GM19395 (cell line): ENCODE results near the gene AGMAT.

Experiments
- ATAC-seq: cut with Tn5 transposase; IDR thresholded peaks from one replicate; pipeline ENCODE4 v1.9.1; 2021; ENCODE audit warnings: mild to moderate bottlenecking, moderate library complexity; ENCODE audit not compliant: unreplicated experiment

The AGMAT gene

GRCh38 chr1:15570861-15571260, 14.0 kb downstream of the AGMAT start:
- ATAC-seq = no peak

- no peak for ATAC-seq
Measured at GRCh38 chr1:15568387-15569073, 16.3 kb downstream of the AGMAT start.

- no peak for ATAC-seq
Measured at GRCh38 chr1:15559189-15559810, 25.6 kb downstream of the AGMAT start.

- no peak for ATAC-seq
Measured at GRCh38 chr1:15558516-15558915, 26.3 kb downstream of the AGMAT start.

- no peak for ATAC-seq
Measured at GRCh38 chr1:15557594-15557993, 27.3 kb downstream of the AGMAT start.

GRCh38 chr1:15557008-15557407, 27.8 kb downstream of the AGMAT start:
- ATAC-seq = no peak

- ATAC-seq = no peak
Measured at GRCh38 chr1:15550573-15550972, 34.3 kb downstream of the AGMAT start.

GRCh38 chr1:15546641-15547040, 38.2 kb downstream of the AGMAT start:
- no peak for ATAC-seq

GRCh38 chr1:15543589-15544568, 41.0 kb downstream of the AGMAT start:
- ATAC-seq = no peak

GRCh38 chr1:15543251-15543588, 41.6 kb downstream of the AGMAT start:
- no peak for ATAC-seq

- no peak for ATAC-seq
Measured at GRCh38 chr1:15542388-15543250, 42.2 kb downstream of the AGMAT start.

GRCh38 chr1:15541231-15541792, 43.5 kb downstream of the AGMAT start:
- ATAC-seq = no peak

GRCh38 chr1:15540186-15540585, 44.7 kb downstream of the AGMAT start:
- ATAC-seq = no peak

GRCh38 chr1:15538771-15539170, 46.1 kb downstream of the AGMAT start:
- no peak for ATAC-seq

GRCh38 chr1:15531682-15532081, 53.2 kb downstream of the AGMAT start:
- ATAC-seq = no peak

- ATAC-seq = no peak
Measured at GRCh38 chr1:15531003-15531402, 53.8 kb downstream of the AGMAT start.

GRCh38 chr1:15526490-15527339, 58.1 kb downstream of the AGMAT start, which contains the start of gene DNAJC16:
Gene DNAJC16, plus strand, starts transcription at chr1:15526848. Its CDS starts 2,258 bp downstream, at chr1:15529106.
- peak; percentile 62 for ATAC-seq

- no peak for ATAC-seq
Measured at GRCh38 chr1:15526021-15526489, 58.8 kb downstream of the AGMAT start.
